ENCODE results near the gene EPX.

EPX gene

DNA sequence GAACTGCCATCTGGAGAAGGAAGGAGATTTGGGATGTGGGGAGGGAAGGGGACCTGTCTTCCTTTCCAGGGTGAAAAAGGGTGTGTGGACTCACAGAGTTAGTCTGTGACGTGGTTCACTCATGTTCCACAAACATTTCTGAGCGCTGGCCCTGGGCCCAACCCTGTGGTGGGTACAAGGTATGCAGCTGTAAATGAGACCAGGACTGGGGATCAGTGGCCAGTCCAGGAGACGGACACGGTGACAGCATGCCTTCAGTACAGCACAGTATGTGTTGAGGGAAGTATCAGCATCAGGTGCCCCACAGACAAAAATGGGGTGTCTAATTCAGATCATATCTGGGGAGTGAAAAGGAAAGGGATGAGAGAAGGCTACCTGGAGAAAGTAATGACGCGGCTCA lies 5.5 kb upstream of the EPX start:
- no peak overlapping the region for H3K27ac ChIP-seq

DNA sequence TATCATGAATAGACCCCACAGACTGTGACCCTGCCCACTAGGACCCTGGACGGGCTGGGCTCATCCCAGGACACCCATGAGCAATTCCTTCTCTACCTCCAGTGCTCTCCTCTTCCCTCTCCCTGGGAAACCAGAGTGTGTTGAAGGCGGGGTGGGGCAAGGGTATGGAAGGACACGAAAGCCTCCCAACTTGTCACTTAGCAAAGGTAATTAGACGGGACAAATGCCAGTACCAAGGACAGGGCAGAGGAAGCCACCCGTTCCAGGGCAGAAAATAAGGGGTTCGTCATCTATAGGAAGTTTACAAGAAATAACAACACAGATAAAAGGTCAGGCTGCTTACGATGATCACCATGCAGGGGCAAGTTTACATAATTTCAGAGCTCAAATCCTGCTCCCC lies 4.9 kb upstream of the EPX start:
- TF ChIP-seq, protein P1, sequence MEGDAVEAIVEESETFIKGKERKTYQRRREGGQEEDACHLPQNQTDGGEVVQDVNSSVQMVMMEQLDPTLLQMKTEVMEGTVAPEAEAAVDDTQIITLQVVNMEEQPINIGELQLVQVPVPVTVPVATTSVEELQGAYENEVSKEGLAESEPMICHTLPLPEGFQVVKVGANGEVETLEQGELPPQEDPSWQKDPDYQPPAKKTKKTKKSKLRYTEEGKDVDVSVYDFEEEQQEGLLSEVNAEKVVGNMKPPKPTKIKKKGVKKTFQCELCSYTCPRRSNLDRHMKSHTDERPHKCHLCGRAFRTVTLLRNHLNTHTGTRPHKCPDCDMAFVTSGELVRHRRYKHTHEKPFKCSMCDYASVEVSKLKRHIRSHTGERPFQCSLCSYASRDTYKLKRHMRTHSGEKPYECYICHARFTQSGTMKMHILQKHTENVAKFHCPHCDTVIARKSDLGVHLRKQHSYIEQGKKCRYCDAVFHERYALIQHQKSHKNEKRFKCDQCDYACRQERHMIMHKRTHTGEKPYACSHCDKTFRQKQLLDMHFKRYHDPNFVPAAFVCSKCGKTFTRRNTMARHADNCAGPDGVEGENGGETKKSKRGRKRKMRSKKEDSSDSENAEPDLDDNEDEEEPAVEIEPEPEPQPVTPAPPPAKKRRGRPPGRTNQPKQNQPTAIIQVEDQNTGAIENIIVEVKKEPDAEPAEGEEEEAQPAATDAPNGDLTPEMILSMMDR (conservative IDR thresholded peaks at IDR 0.05): no peak
- H3K27ac ChIP-seq: no peak overlapping the region

More for the DNA sequence above, 5.5 kb upstream of the EPX start:
- TF ChIP-seq, protein P1 (conservative IDR thresholded peaks at IDR 0.05): no peak

DNA sequence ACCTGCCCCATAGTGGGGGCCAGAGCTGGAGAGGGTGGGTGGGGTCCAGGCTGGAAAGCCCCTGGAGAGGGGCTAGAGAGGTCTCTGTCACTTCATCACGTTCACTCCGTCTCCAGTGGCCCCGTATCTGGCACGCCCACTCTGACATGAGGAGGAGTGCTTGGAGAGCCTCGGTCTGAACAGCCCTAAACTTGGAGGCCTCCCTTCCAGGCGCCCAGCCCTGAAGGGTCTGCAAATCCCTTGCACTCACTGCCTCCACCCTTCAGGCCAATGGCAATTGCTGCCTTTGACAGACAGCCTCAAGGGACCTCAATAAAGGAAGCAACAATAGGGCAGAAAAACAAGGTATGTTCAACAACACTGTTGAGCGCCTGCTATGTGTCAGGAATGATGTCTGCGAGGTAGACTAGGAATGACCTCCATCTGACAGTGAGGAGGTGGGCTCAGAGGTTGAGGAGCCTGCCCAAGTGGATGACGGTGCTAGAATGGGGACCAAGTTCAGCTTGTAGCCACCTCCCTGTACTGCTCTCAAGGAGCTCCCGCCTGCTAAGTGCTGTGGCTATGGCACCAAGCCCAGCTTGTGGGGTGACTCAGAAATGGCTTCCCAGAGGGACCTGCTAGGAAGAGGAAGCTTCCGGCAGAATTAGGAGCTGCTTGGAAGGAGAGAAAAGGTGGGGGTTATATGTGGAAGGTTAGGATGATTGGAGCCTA lies 2.9 kb upstream of the EPX start:
- H3K27ac ChIP-seq: no peak overlapping the region
- TF ChIP-seq, protein P1 (conservative IDR thresholded peaks at IDR 0.05): no peak

DNA sequence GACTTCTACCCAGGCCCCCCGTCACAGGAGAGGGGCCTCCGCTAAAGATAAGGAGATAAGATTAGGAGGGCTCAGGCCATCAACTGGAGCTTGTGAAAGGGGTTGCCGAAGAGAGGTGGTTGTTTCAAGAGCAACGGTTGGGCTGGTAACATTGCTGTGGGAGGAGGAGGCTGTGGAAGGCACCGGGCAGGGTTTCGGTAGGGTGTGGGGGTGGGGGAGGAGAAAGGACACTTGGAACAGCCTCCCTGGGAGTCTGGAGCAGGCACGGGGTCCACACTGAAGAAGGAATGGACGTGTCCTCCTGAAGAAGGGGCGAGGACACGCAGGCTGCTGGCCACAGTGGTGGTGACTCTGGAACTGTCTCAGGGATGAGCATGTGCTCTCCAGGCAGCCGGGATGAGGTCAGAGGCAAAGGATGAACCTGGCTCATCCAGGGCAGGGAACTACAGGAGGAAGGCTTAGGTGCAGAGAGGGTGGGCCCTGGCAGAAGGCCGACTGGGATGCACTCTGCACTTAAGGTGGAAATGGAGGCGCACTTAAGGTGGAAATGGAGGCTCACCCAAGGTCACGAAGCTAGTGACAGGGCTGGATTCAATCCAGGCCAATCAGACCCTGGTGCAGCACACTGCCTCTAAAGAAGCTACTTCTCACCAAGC lies 1.2 kb upstream of the EPX start:
- TF ChIP-seq, protein P1 (conservative IDR thresholded peaks at IDR 0.05): no peak
- H3K27ac ChIP-seq: no peak overlapping the region

DNA sequence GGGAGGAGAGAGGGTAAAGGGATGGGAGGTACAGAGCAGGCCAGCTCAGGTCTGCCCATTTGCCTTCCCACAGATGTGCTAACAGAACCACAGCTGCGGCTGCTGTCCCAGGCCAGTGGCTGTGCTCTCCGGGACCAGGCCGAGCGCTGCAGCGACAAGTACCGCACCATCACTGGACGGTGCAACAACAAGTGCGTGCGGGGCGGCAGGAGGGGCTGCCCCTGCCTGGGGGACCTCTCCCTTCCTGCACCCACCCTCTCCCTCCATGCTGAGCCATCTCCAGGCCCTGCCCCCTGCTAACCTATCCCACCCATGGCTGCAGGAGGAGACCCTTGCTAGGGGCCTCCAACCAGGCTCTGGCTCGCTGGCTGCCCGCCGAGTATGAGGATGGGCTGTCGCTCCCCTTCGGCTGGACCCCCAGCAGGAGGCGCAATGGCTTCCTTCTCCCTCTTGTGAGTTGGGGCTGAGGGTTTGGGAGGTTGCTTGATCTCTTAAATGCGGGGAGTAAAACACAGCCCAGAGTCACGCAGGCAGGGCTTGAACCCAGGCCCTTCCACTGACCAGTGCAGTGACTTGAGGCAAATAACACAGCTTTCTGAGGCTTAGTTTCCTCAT lies 1.2 kb downstream of the EPX start:
- no peak overlapping the region for H3K27ac ChIP-seq
- TF ChIP-seq, protein P1 (conservative IDR thresholded peaks at IDR 0.05): no peak

DNA sequence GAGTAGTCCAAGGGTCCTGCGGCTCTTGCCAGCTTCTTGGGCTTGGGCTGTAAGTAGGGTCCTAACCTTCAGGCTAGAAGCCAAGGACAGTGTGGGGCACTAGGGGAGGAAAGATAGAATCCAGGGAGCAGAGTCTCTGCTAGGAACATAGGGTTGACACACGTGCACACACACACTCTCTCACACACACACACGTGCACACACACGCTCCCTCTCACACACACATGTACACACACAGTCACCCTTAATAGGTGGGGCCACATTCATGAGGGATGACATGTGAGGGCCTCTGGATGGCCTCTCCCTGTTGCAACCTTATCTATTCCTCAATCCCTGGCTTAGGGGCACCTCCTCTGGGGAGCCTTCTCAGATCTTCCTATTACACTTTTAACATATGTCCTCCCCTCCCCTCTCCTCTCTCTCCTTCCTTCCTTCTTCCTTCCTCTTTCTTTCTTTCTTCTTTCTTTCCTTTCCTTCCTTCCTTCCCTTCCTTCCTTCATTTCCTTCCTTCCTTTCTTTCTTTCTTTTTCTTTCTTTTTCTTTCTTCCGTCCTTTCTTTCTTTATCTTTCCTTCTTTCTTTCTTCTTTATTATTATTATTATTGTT lies 3.1 kb downstream of the EPX start:
- TF ChIP-seq, protein P1 (conservative IDR thresholded peaks at IDR 0.05): no peak
- no peak overlapping the region for H3K27ac ChIP-seq

DNA sequence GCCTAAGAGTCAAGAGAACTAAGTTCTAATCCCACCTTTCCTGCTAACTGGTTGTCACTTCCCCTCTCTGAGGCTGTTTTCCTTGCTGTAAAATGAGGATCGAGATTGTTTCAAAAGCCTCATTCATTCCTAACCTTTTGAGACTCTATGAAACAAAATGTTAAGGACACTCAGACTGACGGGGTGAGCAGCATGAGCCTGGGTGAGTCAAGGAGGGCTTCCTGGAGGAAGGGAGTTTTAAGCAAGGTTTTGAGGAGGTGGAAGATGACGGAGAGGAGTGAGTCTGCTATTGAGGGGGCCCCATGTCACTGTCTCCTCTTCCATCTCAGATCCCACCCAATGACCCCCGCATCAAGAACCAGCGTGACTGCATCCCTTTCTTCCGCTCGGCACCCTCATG lies 4.1 kb downstream of the EPX start:
- no peak overlapping the region for H3K27ac ChIP-seq
- TF ChIP-seq, protein P1 (conservative IDR thresholded peaks at IDR 0.05): no peak
